ENCODE data around the gene SLAIN2. TPM values are rescaled to one million over a fixed set of nuclear protein-coding genes. Genes with fewer than 3 reads are reported as not detected.
A peak's percentile ranks its signal among the peaks of the same experiment; 100 is the strongest.
"Not testable (repeated sequence)": the region's sequence is repeated elsewhere in the genome, so short reads cannot be mapped to it uniquely, and the experiment has no call there.

The SLAIN2 gene
- total RNA-seq, 1 donor from 2014 or later: 19.9 TPM

DNA sequence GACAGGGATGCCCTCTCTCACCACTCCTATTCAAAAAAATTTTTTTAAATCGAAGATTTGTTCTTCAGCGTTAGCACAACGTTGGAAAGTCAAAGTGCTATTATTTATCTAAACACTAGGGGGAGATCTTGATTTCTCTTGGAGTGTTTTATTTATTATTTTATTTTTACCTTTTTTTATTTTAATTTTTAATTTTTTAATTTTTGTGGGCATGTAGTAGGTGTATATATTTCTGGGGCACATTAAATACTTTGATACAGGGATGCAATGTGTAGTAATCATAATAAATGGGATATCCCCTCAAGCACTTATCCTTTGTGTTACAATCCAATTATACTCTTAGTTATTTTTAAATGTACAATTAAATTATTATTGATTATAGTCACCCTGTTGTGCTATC lies 104.4 kb downstream of the SLAIN2 start:
- peak; percentile 46 for DNase-seq

GRCh38 chr4:48446642-48447041 lies 105.3 kb downstream of the SLAIN2 start:
- no peak for DNase-seq

- no peak for DNase-seq
These were observed 107.8 kb downstream of the SLAIN2 start for GRCh38 chr4:48449151-48449550.

GRCh38 chr4:48450740-48451139 lies 109.4 kb downstream of the SLAIN2 start:
- no peak for DNase-seq

- not testable (repeated sequence) for DNase-seq
These were observed 110.3 kb downstream of the SLAIN2 start for GRCh38 chr4:48451656-48452055.

- DNase-seq: no peak
These were observed 113.3 kb downstream of the SLAIN2 start for GRCh38 chr4:48454591-48454990.

GRCh38 chr4:48461000-48461399 lies 119.7 kb downstream of the SLAIN2 start:
- DNase-seq: no peak

GRCh38 chr4:48462363-48462762 lies 121.0 kb downstream of the SLAIN2 start:
- DNase-seq: no peak

- no peak for DNase-seq
These were observed 126.1 kb downstream of the SLAIN2 start for GRCh38 chr4:48467442-48467841.

DNA sequence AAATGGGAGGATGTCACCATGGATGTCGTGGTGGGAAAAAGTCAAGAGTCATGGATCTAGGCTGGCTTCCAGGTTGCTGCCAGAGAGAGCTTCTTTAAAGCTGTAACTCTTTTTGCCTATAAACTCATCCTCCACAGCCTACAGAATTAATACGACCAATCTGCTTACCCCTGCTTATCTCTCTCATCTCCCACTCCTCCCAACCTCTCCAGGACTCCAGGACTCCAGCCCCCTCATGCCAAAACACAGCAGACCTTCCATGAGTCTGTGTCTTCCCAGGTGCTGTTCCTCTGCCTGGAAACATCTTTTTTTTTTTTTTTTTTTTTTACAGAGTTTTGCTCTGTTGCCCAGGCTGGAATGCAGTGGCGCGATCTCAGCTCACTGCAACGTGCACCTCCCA lies 126.6 kb downstream of the SLAIN2 start:
- DNase-seq: no peak

DNA sequence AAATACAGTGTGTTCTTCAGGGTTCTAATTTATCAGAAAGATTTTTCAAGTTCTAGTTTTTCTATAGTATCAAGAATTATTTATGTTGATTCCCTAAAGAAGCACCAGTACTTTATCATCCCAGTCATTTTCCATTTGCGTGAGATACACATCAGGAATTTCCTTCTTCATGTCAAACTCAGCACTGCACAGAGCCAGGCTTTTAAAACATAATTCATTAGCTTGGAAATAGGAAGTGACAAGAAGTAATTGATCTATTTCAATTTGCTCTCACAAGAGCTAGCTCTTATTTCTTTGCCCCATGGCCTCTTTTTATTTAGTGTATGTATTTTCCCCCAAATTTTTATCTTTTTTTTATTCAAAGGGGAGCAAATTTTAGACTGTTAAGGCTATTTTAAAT lies 128.8 kb downstream of the SLAIN2 start:
- no peak for DNase-seq

GRCh38 chr4:48470570-48470969 lies 129.2 kb downstream of the SLAIN2 start:
- DNase-seq: no peak

DNA sequence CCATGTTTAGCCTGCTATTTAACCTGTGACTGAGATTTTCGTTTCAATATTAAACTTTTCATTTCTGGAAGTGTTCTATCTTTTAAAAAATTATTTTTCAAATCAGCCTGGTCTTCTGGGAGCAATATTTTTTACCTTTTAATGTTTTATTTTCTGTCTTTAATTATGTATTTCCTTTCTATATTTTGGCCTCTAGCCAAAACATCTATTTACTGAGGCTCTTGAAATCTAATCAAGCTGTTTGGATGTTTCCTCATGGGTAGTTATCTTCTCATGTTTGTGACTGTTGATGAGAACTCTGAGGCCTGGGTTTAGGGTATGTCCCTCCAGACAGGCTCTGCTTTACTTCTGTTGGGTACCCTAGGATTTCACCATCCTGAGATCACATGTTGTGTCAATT lies 131.5 kb downstream of the SLAIN2 start:
- no peak for DNase-seq

DNA sequence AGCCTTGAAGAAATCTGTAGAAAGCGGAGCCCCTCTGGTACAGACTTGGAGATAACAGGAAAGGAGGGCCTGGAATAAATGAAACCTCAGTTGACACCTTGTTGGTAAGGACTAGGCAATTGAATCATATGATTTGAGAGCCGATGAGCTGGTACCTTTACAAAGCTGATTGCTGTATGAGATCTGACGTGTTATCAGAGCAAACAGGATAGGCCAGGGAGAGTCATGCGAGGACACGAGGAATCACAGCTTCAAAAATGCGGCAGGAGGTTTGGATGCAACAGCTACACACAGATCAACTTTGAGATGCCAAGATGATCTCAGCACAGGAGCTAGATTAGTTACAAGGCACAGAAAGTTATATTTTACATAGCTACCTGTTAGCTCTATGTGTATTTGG lies 134.4 kb downstream of the SLAIN2 start:
- DNase-seq: no peak

Other genes starting within 250 kb of the SLAIN2 start
- gene TXK, start 207.3 kb upstream of the SLAIN2 start, total RNA-seq: 0.17 and 0.23 TPM in 2 replicates
- 1.7 and 1.9 TPM in 2 replicates for gene TEC, start 71.7 kb upstream of the SLAIN2 start, total RNA-seq
- 0.05 TPM in 1 of 2 replicates, not detected in the other for gene SLC10A4, start 141.8 kb downstream of the SLAIN2 start, total RNA-seq
- not detected in 2 replicates for gene ZAR1, start 148.7 kb downstream of the SLAIN2 start, total RNA-seq